Transverse colon (tissue), 4 donors: ENCODE results near the gene TRIM44. TPM values are rescaled to one million over a fixed set of nuclear protein-coding genes. Genes with fewer than 3 reads are reported as not detected.
"Not testable (repeated sequence)": the region's sequence is repeated elsewhere in the genome, so short reads cannot be mapped to it uniquely, and the experiment has no call there.

ENCODE experiments used
- DNase-seq: peaks from one replicate; pipeline ENCODE4 v3.0.0-alpha.2; 2019
- H3K27ac ChIP-seq, 4 donors: fragments of 200-600 bp; sonication (generic); 2 replicates each; pipeline ENCODE4 v1.5.1; 2016 to 2018; ENCODE audit warnings: inconsistent platforms in 4 of 4
- H3K27me3 ChIP-seq: fragments of 200-600 bp; sonication (generic); 2 replicates; pipeline ENCODE4 v1.5.1; 2017; ENCODE audit warnings: inconsistent platforms
- H3K36me3 ChIP-seq, 4 donors: fragments of 200-600 bp; sonication (generic); 2 replicates each; pipeline ENCODE4 v1.5.1; 2017 to 2019; ENCODE audit warnings: inconsistent platforms in 4 of 4
- H3K4me1 ChIP-seq, 4 donors: fragments of 200-600 bp; sonication (generic); 2 replicates each; pipeline ENCODE4 v1.5.1; 2017 to 2020; ENCODE audit warnings: inconsistent platforms in 4 of 4
- H3K4me3 ChIP-seq, 4 donors: fragments of 200-600 bp; sonication (generic); 1 replicate in 1 of 4; 2 replicates in 3 of 4; pipeline versions ENCODE4 v1.5.1 to v1.6.1; 2017 to 2019; ENCODE audit warnings: inconsistent platforms in 4 of 4
- H3K9me3 ChIP-seq, 2 donors: fragments of 200-600 bp; sonication (generic); 2 replicates each; pipeline ENCODE4 v1.5.1; 2017 to 2019; ENCODE audit warnings: inconsistent platforms in 2 of 2
- CTCF ChIP-seq, 5 experiments: fragments of 200-600 bp in 3 of 5; fragments of 450-650 bp in 2 of 5; sonication (generic) in 3 of 5; IDR thresholded peaks; 1 replicate in 2 of 5; 2 replicates in 3 of 5; pipeline ENCODE4 v1.5.1; 2016 to 2017; ENCODE audit warnings: antibody characterized with exemption in 5 of 5, inconsistent platforms in 3 of 5, mild to moderate bottlenecking in 2 of 5, moderate library complexity in 1 of 5
- EP300 ChIP-seq: sonication (generic); formaldehyde crosslinking; IDR thresholded peaks from one replicate; pipeline ENCODE4 v1.6.1; 2017; ENCODE audit warnings: antibody characterized with exemption, low read depth
- POLR2A ChIP-seq: fragments of 450-650 bp; IDR thresholded peaks from one replicate; pipeline ENCODE4 v1.6.1; 2016; ENCODE audit warnings: antibody characterized with exemption, mild to moderate bottlenecking, moderate library complexity
- POLR2AphosphoS5 ChIP-seq, 3 donors: sonication (generic); formaldehyde crosslinking; IDR thresholded peaks; one replicate each; pipeline ENCODE4 v1.6.1; 2016; ENCODE audit warnings: antibody characterized with exemption in 3 of 3
- WGBS, 2 donors: methylation state at CpG; one replicate each; pipeline ENCODE4 v1.1.5; 2018; ENCODE audit warnings: low coverage in 1 of 2; 5-methylcytosine and 5-hydroxymethylcytosine counted together
- in situ Hi-C, 4 donors: fragments of 200-750 bp; cut with MboI; loops; one replicate each; pipeline versions ENCODE4 v1.15.0 to v1.15.1; 2017; ENCODE audit warnings: low sequenced_read_pairs in 3 of 4, low pct_ligation_motif_present in 1 of 4, low pct_unique_long_range_greater_than_20kb in 1 of 4
- intact Hi-C: fragments of 100-400 bp; cut with DNase I; formaldehyde crosslinking; loops from one replicate; pipeline ENCODE4 v1.15.1; 2023; ENCODE audit warnings: low total_unique reads
- total RNA-seq, 4 donors: library from RNA; depleted of rRNA; stranded (reverse); fragments of >200 nt; gene quantifications; one replicate each; pipeline ENCODE4 v1.1.0, GENCODE V29; 2016

TRIM44 gene
- total RNA-seq, 4 donors from 2014 or later: 17.9 to 93.9 (median 37.5) TPM

DNA sequence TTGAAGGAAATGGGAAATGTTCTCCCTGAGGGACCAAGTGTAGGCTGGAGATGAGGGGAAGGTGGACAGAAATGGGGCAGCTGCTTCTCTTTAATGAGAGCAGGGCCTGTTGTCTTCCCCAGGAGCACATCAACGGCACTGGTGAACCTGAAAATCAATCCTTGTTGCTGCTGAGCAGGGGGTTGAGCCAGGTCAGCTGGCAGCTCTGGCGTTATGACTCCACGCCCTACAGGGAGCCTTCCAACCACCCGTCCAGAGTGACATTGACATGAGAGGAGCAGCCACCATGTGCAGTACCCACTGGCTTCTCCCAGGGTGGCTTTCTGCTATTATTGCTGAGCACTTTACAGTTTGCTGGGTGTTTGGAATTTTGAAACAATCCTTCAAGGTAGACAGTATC lies 164.4 kb downstream of the TRIM44 start:
- intact Hi-C loops: loop anchor here (10.0 kb wide), 1 partner anchor 308 kb away; no protein-coding TSS in a partner anchor
- no peak overlapping the region for H3K27ac ChIP-seq
- no peak for DNase-seq
- TF ChIP-seq POLR2A (no peak), POLR2AphosphoS5 (IDR thresholded peaks at IDR 0.05) (no peak), EP300 (no peak), CTCF (IDR thresholded peaks at IDR 0.05) (no peak)
- no peaks in the 10 kb centered on the region for H3K9me3 ChIP-seq
- no peak overlapping the region for H3K4me3 ChIP-seq
- no peaks in the 10 kb centered on the region for H3K27me3 ChIP-seq
- H3K36me3 ChIP-seq: no peaks in the 10 kb centered on the region
- in situ Hi-C loops: loop anchor here in 1 of 4 donors (10.0 kb wide), 1 partner anchor 212 kb away; the partner anchor contains the start of gene FJX1
- peaks cover 0 to 4% (median 0%) of the 10 kb centered on the region in 4 donors for H3K4me1 ChIP-seq
- 59% methylated on average over 4 of the region's 4 CpGs; no CpG with 5 or more reads in 1 of the 2 donors for WGBS, 2 donors

- in situ Hi-C loops: no loop called here
- intact Hi-C loops: no loop called here
- Histone ChIP-seq H3K27me3 (no peaks in the 10 kb centered on the region), H3K9me3 (no peaks in the 10 kb centered on the region), H3K4me3 (no peak overlapping the region), H3K4me1 (no peaks in the 10 kb centered on the region), H3K27ac (no peak overlapping the region), H3K36me3 (no peaks in the 10 kb centered on the region)
- no peak for DNase-seq
- WGBS, 2 donors: 89 to 97% methylated on average over 4 of the region's 4 CpGs
- no peak for TF ChIP-seq CTCF (IDR thresholded peaks at IDR 0.05)
These were observed 173.6 kb downstream of the TRIM44 start for GRCh38 chr11:35836205-35836604.

DNA sequence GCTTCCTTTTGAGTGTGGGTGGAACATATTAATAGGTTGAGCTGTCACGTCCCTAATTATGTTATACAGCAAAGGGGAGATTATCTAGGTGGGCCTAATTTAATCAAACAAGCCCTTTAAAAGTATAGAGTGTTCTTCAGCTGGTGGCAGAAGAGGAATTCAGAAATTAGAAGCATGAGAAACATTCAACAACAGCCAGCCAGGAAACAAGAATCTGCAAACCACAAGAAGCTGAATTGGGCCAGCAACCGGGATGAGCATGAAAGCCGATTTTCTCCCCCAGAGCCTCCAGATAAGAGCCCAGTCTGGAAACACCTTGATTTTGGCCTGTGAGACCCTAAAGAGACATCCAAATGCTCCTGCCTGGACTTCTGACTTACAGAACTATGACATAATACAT lies 175.5 kb downstream of the TRIM44 start:
- Histone ChIP-seq H3K27ac (no peak overlapping the region), H3K36me3 (no peaks in the 10 kb centered on the region), H3K27me3 (no peaks in the 10 kb centered on the region), H3K9me3 (no peaks in the 10 kb centered on the region), H3K4me1 (no peaks in the 10 kb centered on the region), H3K4me3 (no peak overlapping the region)
- in situ Hi-C loops: no loop called here
- WGBS, 2 donors: 57 to 62% methylated on average over 3 of the region's 3 CpGs
- no peak for TF ChIP-seq EP300
- no peak for TF ChIP-seq POLR2A
- no peak for TF ChIP-seq CTCF (IDR thresholded peaks at IDR 0.05)
- no peak for TF ChIP-seq POLR2AphosphoS5 (IDR thresholded peaks at IDR 0.05)
- intact Hi-C loops: no loop called here
- no peak for DNase-seq

- H3K4me1 ChIP-seq, in situ Hi-C loops, intact Hi-C loops, H3K36me3 ChIP-seq, DNase-seq, H3K9me3 ChIP-seq, H3K27me3 ChIP-seq, H3K4me3 ChIP-seq, H3K27ac ChIP-seq: not testable (repeated sequence)
- WGBS, 2 donors: 76 to 81% methylated on average over 7 to 10 of the region's 10 CpGs
These were observed 176.3 kb downstream of the TRIM44 start for GRCh38 chr11:35838697-35839367.
